Hepatocyte (in vitro differentiated cells): ENCODE measurements around the gene GCNT2. TPM values are rescaled to one million over a fixed set of nuclear protein-coding genes. Genes with fewer than 3 reads are reported as not detected.

Source experiments
- DNase-seq: peaks from one replicate; pipeline ENCODE4 v3.0.0-alpha.2; 2016; ENCODE audit warnings: low spot score
- H2AFZ ChIP-seq: fragments of 200-600 bp; sonication (generic); 2 replicates; pipeline ENCODE4 v1.6.0; 2016; ENCODE audit warnings: antibody characterized with exemption, mild to moderate bottlenecking
- H3K27ac ChIP-seq: fragments of 200-600 bp; sonication (generic); 2 replicates; pipeline ENCODE4 v1.5.1; 2016; ENCODE audit warnings: mild to moderate bottlenecking
- H3K27me3 ChIP-seq: fragments of 200-600 bp; sonication (generic); 2 replicates; pipeline ENCODE4 v1.6.1; 2016
- H3K36me3 ChIP-seq: fragments of 200-600 bp; sonication (generic); replicated peaks from 2 replicates; pipeline ENCODE4 v1.5.1; 2016; ENCODE audit warnings: low read depth; ENCODE audit not compliant: insufficient read depth
- H3K4me1 ChIP-seq: fragments of 200-600 bp; sonication (generic); 2 replicates; pipeline ENCODE4 v1.5.1; 2016; ENCODE audit warnings: mild to moderate bottlenecking, moderate library complexity; ENCODE audit not compliant: insufficient read depth
- H3K4me2 ChIP-seq: fragments of 200-600 bp; sonication (generic); 2 replicates; pipeline ENCODE4 v1.6.0; 2016
- H3K4me3 ChIP-seq: fragments of 200-600 bp; sonication (generic); 2 replicates; pipeline ENCODE4 v1.5.1; 2016; ENCODE audit warnings: mild to moderate bottlenecking
- H3K79me2 ChIP-seq: fragments of 200-600 bp; sonication (generic); 2 replicates; pipeline ENCODE4 v1.6.0; 2017; ENCODE audit warnings: mild to moderate bottlenecking
- H3K9me2 ChIP-seq: fragments of 200-600 bp; sonication (generic); replicated peaks from 2 replicates; pipeline ENCODE4 v1.6.0; 2017; ENCODE audit warnings: mild to moderate bottlenecking; ENCODE audit not compliant: insufficient read depth
- H3K9me3 ChIP-seq: fragments of 200-600 bp; sonication (generic); 2 replicates; pipeline ENCODE4 v1.5.1; 2016; ENCODE audit warnings: low read depth, mild to moderate bottlenecking
- H4K20me1 ChIP-seq: fragments of 200-600 bp; sonication (generic); 2 replicates; pipeline ENCODE4 v1.6.0; 2016; ENCODE audit warnings: mild to moderate bottlenecking; ENCODE audit not compliant: insufficient read depth, poor library complexity, severe bottlenecking
- CTCF ChIP-seq: fragments of 200-600 bp; sonication (generic); IDR thresholded peaks from 2 replicates; pipeline ENCODE4 v1.5.1; 2016; ENCODE audit warnings: antibody characterized with exemption, mild to moderate bottlenecking; ENCODE audit not compliant: poor library complexity
- EZH2 ChIP-seq: fragments of 200-600 bp; sonication (generic); IDR thresholded peaks from 2 replicates; pipeline ENCODE4 v1.6.1; 2016; ENCODE audit warnings: antibody characterized with exemption, mild to moderate bottlenecking, borderline replicate concordance
- EZH2phosphoT487 ChIP-seq: fragments of 200-600 bp; sonication (generic); IDR thresholded peaks from one replicate; pipeline ENCODE4 v1.6.1; 2018; ENCODE audit warnings: antibody characterized with exemption, mild to moderate bottlenecking, low read depth, moderate library complexity; ENCODE audit not compliant: unreplicated experiment, severe bottlenecking
- WGBS: methylation state at CpG from one replicate; pipeline ENCODE4 v1.1.6; 2016; ENCODE audit warnings: low lambda C conversion rate; ENCODE audit errors: missing lambda C conversion rate; 5-methylcytosine and 5-hydroxymethylcytosine counted together
- polyA plus RNA-seq: library from polyadenylated mRNA; unstranded; fragments of >200 nt; fragmentation: Nextera tagmentation; extraction: Ambion mirVana; gene quantifications from 2 replicates; pipeline ENCODE4 v1.2.1, GENCODE V29; 2016
- total RNA-seq: library from RNA; depleted of rRNA; stranded (reverse); fragments of >200 nt; gene quantifications from 2 replicates; pipeline ENCODE4 v1.2.3, GENCODE V29; 2014

GCNT2 gene
- total and polyA plus RNA-seq, 2 experiments from 2014 or later = 16.3 to 36.4 TPM

- Histone ChIP-seq H3K9me3 (no peaks in the 10 kb centered on the region), H4K20me1 (no peaks in the 10 kb centered on the region), H3K79me2 (peaks cover 36% of the 10 kb centered on the region), H3K27ac (peak overlapping the region; percentile 73), H3K4me2 (peak overlapping the region; percentile 70), H3K4me3 (no peak overlapping the region), H3K27me3 (no peaks in the 10 kb centered on the region), H2AFZ (no peak overlapping the region), H3K36me3 (no peaks in the 10 kb centered on the region), H3K9me2 (no peaks in the 10 kb centered on the region), H3K4me1 (peaks cover 47% of the 10 kb centered on the region)
- no peak for TF ChIP-seq EZH2
- no peak for TF ChIP-seq EZH2phosphoT487
- TF ChIP-seq CTCF = no peak
- 42% methylated on average over 13 of the region's 13 CpGs for WGBS
- peak; percentile 36 for DNase-seq
These were observed 64.2 kb downstream of the GCNT2 start for GRCh38 chr6:10585209-10585845.

GRCh38 chr6:10586302-10586701 lies 65.2 kb downstream of the GCNT2 start:
- no peaks in the 10 kb centered on the region for H3K27me3 ChIP-seq
- TF ChIP-seq EZH2phosphoT487 (no peak), EZH2 (no peak), CTCF (no peak)
- H3K4me1 ChIP-seq = peaks cover 42% of the 10 kb centered on the region
- peaks cover 39% of the 10 kb centered on the region for H3K79me2 ChIP-seq
- H2AFZ ChIP-seq = no peak overlapping the region
- 42% methylated on average over 5 of the region's 5 CpGs for WGBS
- H4K20me1 ChIP-seq = no peaks in the 10 kb centered on the region
- H3K4me3 ChIP-seq = no peak overlapping the region
- no peaks in the 10 kb centered on the region for H3K36me3 ChIP-seq
- peak overlapping the region; percentile 70 for H3K4me2 ChIP-seq
- H3K9me3 ChIP-seq = no peaks in the 10 kb centered on the region
- DNase-seq = no peak
- H3K9me2 ChIP-seq = no peaks in the 10 kb centered on the region
- H3K27ac ChIP-seq = peak overlapping the region; percentile 32

GRCh38 chr6:10587656-10588406 lies 66.7 kb downstream of the GCNT2 start:
- Histone ChIP-seq H3K4me2 (peak overlapping the region; percentile 36), H3K36me3 (no peaks in the 10 kb centered on the region)
- no peak for TF ChIP-seq CTCF
- no peak for TF ChIP-seq EZH2phosphoT487
- TF ChIP-seq EZH2 = no peak

More at GRCh38 chr6:10587656-10588406, 66.7 kb downstream of the GCNT2 start:
- Histone ChIP-seq H3K4me1 (peaks cover 38% of the 10 kb centered on the region), H2AFZ (no peak overlapping the region), H3K4me3 (no peak overlapping the region), H4K20me1 (no peaks in the 10 kb centered on the region), H3K27me3 (no peaks in the 10 kb centered on the region), H3K9me3 (no peaks in the 10 kb centered on the region), H3K9me2 (no peaks in the 10 kb centered on the region), H3K79me2 (peaks cover 52% of the 10 kb centered on the region), H3K27ac (no peak overlapping the region)
- 41% methylated on average over 14 of the region's 14 CpGs for WGBS
- no peak for DNase-seq
